ENCODE data around the gene ARID3C.
A peak's percentile ranks its signal among the peaks of the same experiment; 100 is the strongest.

ARID3C gene

GRCh38 chr9:34665381-34666250, 36.8 kb upstream of the ARID3C start (continued):
- TF ChIP-seq, protein P1, sequence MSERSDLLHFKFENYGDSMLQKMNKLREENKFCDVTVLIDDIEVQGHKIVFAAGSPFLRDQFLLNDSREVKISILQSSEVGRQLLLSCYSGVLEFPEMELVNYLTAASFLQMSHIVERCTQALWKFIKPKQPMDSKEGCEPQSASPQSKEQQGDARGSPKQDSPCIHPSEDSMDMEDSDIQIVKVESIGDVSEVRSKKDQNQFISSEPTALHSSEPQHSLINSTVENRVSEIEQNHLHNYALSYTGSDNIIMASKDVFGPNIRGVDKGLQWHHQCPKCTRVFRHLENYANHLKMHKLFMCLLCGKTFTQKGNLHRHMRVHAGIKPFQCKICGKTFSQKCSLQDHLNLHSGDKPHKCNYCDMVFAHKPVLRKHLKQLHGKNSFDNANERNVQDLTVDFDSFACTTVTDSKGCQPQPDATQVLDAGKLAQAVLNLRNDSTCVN (tag by site-specific recombination; optimal IDR thresholded peaks at IDR 0.05), result peak; percentile 27
- TF ChIP-seq, protein P2, sequence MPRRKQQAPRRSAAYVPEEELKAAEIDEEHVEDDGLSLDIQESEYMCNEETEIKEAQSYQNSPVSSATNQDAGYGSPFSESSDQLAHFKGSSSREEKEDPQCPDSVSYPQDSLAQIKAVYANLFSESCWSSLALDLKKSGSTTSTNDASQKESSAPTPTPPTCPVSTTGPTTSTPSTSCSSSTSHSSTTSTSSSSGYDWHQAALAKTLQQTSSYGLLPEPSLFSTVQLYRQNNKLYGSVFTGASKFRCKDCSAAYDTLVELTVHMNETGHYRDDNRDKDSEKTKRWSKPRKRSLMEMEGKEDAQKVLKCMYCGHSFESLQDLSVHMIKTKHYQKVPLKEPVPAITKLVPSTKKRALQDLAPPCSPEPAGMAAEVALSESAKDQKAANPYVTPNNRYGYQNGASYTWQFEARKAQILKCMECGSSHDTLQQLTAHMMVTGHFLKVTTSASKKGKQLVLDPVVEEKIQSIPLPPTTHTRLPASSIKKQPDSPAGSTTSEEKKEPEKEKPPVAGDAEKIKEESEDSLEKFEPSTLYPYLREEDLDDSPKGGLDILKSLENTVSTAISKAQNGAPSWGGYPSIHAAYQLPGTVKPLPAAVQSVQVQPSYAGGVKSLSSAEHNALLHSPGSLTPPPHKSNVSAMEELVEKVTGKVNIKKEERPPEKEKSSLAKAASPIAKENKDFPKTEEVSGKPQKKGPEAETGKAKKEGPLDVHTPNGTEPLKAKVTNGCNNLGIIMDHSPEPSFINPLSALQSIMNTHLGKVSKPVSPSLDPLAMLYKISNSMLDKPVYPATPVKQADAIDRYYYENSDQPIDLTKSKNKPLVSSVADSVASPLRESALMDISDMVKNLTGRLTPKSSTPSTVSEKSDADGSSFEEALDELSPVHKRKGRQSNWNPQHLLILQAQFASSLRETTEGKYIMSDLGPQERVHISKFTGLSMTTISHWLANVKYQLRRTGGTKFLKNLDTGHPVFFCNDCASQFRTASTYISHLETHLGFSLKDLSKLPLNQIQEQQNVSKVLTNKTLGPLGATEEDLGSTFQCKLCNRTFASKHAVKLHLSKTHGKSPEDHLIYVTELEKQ (tag by site-specific recombination; IDR thresholded peaks at IDR 0.05; ENCODE audit: borderline replicate concordance), result 0 out of 2 replicates have a peak, but pooled peaks have one; percentile 18
- TF ChIP-seq ZNF2 (tag by site-specific recombination; IDR thresholded peaks at IDR 0.05) (peak; percentile 45; the same call in 1 of the 2 replicates), ZNF184 (tag by site-specific recombination; IDR thresholded peaks at IDR 0.05) (no peak), ZNF423 (tag by site-specific recombination; IDR thresholded peaks at IDR 0.05) (0 out of 2 replicates have a peak, but pooled peaks have one; percentile 22), ZNF629 (tag by site-specific recombination; IDR thresholded peaks at IDR 0.05) (peak; percentile 97), GLIS2 (tag by site-specific recombination; IDR thresholded peaks at IDR 0.05) (peak; percentile 54), KLF10 (tag by site-specific recombination; IDR thresholded peaks at IDR 0.05) (peak; percentile 60), ZNF76 (tag by site-specific recombination; IDR thresholded peaks at IDR 0.05; ENCODE audit: borderline replicate concordance, low read depth) (peak; percentile 35; the same call in 1 of the 2 replicates), ZNF449 (tag by site-specific recombination; IDR thresholded peaks at IDR 0.05) (no peak), ZNF354C (tag by site-specific recombination; IDR thresholded peaks at IDR 0.05; ENCODE audit: borderline replicate concordance, low read depth) (no peak), YY2 (tag by site-specific recombination; IDR thresholded peaks at IDR 0.05) (no peak), ZBTB17 (tag by site-specific recombination; IDR thresholded peaks at IDR 0.05) (peak; percentile 71), ZNF610 (tag by site-specific recombination; IDR thresholded peaks at IDR 0.05; ENCODE audit: borderline replicate concordance) (peak; percentile 84; the same call in 1 of the 2 replicates), GLI2 (tag by site-specific recombination; IDR thresholded peaks at IDR 0.05; ENCODE audit: borderline replicate concordance, low read depth) (no peak), ZNF501 (tag by site-specific recombination; IDR thresholded peaks at IDR 0.05) (peak; percentile 48; the same call in 1 of the 2 replicates), ZXDB (tag by site-specific recombination; IDR thresholded peaks at IDR 0.05) (peak; percentile 38; the same call in 1 of the 2 replicates)
- TF ChIP-seq, protein P3, sequence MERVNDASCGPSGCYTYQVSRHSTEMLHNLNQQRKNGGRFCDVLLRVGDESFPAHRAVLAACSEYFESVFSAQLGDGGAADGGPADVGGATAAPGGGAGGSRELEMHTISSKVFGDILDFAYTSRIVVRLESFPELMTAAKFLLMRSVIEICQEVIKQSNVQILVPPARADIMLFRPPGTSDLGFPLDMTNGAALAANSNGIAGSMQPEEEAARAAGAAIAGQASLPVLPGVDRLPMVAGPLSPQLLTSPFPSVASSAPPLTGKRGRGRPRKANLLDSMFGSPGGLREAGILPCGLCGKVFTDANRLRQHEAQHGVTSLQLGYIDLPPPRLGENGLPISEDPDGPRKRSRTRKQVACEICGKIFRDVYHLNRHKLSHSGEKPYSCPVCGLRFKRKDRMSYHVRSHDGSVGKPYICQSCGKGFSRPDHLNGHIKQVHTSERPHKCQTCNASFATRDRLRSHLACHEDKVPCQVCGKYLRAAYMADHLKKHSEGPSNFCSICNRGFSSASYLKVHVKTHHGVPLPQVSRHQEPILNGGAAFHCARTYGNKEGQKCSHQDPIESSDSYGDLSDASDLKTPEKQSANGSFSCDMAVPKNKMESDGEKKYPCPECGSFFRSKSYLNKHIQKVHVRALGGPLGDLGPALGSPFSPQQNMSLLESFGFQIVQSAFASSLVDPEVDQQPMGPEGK (tag by site-specific recombination; IDR thresholded peaks at IDR 0.05), result 0 out of 2 replicates have a peak, but pooled peaks have one; percentile 59
